NCI-H526 treated with DMSO at 0.1 percent for 48 hours (cell line): Measurements from ENCODE around the gene MAN2C1.
A peak's percentile ranks its signal among the peaks of the same experiment; 100 is the strongest.
"Not testable (repeated sequence)": the region's sequence is repeated elsewhere in the genome, so short reads cannot be mapped to it uniquely, and the experiment has no call there.

Source experiments
- DNase-seq: peaks from one replicate; lab custom pipeline; 2025; lab: John Stamatoyannopoulos, UW

Gene MAN2C1

DNA sequence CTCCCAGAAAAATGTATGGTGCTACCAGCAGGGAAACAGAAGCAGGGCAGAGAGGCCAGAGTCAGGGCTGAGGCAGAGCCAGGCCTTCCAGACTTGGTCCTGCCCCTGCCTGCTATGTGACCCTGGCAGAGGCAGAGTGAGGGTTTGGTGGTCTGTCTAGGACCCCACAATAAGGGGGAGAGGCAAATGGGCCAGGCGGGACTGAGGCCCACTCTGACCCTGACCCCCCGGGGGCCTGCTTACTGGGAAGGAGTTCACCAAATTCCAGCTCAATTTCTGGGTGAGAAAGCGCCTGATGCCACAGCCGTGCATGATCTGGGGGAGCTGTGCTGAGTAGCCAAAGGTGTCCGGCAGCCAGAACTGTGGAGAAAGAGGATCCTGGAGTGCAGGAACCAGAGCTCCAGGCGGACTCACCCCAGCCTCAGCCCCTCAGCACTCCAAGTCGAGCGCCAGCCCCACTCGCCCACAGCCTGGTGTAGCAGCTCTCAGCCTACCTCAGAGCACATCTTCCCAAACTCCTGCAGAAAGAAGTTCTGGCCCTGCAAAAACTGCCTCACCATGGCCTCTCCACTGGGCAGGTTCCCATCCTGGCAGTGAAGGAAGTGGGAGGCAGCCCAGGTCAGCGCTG is 6.9 kb downstream of the MAN2C1 start:
- DNase-seq = no peak

DNA sequence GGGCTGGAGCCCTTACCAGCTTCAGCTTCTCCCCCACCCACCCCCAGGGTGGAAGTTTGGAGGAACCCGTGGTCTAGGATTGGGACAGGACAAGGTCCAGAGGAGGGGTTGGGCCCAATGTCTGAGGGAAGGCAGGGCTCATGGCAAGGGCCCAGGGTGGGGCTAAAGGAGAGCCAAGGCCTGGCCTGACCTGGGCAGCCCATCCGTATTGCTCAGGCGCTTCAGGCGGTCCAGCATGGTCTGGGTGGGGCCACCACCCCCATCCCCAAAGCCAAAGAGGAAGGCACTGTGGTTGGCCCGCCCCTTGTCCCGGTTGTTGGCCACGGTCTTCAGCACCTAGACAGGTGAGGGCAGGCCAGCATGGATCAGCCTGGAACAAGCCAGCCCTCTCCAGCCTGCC is 7.6 kb downstream of the MAN2C1 start:
- no peak for DNase-seq

DNA sequence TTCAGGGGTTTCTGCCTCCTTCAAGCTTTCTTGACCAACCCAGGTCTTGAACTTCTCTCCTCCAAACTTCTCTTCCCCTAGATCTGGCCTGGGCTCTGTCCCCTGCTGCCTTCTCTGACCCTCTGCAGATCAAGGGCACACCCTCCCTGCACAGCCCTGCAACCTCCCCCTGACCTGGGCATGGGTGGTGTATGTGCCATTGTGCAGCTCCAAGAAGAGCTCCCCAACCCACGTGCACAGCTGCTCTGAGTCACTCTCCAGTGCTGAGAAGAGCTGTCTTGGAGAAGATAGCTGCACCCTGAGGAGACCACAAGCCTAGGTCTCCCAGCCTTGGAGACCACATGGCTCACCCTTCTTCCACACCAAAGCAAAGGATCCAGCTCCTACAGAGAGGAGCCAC is 8.0 kb downstream of the MAN2C1 start:
- no peak for DNase-seq

DNA sequence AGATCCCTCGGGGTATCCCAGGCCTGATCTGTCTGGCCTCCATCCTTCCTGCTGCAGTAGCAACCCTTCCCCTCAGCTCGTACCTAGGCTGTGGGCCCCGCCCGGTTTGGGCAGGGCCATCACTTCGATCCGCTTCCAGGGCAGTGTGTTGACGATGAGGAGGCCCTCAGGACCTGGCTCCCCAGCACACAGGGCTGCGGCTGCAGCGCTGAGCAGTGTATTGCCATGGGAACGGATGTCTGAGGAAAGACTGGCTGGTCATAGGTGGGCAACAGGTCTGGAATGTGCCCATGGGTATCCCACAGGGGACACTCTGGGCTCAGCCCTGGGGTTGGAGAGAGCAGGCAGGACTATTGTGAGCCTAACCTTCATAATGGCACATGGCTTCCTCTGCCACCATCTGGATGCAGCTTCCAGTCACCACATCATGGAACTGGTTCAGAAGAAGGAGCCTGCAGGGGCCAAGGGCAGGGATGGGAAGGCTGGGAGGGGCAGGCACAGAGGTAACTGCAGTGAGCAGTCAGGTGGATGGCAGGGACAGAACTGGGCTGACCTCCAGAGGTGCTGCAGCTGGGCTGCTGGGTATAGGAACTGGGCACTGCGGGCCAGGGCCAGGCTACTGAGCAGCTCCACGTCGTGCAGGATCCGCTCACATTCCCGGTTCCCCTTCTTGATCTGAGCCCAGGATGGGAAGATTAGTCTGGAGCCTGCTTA is 8.7 kb downstream of the MAN2C1 start:
- no peak for DNase-seq

DNA sequence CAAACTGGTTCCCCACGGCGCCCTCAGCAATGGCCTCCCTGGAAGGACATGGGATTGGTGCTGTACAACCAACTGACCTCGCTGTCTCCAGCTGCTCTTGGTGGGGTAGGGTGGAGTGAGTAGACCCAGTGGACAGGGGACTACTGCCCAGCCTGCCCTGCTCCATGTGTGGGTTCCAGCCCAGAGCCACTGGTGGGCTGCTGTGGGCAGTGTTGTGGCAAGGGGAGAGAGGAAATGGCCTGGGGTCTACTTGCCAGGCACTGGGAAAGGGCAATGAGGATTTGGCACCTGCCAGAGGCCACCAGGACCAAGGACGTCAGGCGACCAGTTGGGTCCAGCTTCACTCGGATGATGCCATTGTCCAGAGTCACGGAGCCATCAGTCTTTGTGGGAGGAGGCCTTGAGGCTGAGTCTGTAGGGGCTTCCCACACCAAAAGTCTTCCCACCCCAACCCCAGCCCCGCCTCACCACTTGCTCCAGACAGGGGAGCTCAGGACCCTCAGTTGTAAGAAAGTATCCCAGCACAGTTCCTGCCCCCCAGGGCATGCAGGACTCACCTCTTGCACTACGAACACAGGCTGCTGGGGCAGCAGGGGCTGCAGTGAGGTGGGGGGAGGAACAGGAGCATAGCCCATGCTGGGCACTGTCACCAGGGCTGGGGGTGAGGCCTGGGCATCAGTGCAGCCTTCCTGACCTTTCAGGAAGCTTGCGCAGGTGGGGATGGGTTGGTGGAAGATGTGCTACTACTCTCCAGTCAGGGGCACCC is 9.5 kb downstream of the MAN2C1 start:
- DNase-seq = no peak

DNA sequence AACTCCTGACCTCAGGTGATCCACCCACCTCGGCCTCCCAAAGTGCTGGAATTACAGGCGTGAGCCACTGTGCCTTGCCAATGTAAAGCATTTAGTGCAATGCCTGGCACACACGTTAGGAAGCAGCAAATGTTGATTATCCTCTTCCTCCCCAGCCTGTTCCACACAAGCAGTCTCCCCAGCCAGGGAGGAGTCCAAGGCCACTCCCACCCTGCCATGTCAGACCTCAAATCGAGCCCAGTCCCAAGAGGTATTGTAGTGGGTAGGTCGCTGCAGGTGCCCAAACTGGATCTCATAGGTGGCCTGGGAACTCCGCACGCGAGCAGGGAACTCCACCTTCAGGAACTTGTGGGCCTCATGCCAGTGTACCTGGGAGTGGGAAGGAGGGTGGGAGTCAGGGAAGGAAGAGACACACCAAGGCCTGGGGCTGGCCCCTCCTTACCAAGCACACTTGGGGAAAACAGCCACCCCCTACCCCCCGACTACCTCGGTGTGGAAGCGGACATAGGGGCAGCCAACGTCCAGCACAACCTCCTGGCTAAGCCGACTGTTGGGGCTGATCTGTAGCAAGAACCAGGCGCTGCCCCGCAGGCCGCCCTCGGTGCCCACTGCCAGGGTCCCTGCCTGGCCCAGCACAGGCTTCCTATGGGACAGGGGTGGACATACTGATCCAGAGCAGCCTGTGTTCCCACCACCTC is 10.3 kb downstream of the MAN2C1 start:
- no peak for DNase-seq

DNA sequence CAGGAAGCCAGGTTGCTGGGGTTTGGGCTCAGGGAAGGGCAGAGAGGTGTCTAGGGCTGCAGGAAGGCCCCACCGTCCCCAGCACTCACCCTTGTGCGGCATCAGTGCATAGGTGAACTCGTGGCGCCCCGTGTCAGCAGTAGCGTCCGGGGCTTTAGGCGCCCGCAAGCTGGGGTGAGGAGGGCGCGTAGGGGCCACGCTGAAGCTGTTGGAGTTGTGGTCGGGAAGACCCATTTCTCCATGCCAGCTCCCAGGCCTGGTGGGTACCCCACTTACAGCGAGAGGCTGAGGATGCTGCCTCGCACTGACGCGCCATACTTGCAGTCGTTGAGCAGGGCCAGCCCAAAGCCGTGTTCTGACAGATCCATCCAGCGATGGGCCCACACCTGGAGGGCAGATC is 11.9 kb downstream of the MAN2C1 start:
- no peak for DNase-seq

DNA sequence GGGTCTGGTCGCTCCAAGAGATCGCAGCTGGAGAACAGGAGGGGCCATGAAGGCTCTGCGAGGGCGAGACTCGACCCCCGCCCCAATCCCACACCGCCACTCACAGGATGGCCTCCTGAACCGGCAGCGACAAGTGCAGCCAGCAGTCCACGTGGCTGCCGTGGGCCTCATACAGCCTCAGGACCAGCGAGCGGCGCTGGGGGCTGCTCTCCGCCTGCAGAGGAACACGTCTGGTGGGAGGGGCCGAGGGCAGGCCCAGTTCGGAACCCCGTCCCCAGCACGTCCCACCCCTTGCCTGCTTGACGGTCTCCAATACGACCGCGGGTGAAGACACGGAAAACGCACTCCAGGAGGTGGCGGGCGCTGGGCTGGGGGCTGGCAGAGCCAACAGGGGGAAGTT is 12.4 kb downstream of the MAN2C1 start:
- DNase-seq = no peak

DNA sequence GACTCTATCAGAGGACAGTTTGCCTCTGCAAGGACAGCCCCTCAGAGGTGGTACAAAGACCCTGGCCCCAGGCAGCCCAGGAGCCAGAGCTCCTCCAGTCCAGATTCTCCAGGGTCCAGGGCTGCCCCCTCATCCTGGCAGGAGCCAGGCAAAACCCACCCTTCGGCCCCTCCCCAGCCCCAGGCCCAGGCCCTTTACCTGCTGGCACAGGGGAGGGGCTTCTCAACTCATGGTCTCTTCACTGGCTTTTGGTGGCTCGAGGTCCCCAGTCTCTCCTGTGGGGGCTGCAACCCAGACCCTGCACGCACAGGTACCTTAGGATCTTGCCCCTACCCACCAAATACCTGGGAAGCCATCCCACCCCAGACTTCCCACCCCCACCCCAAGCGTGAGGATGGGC is 13.0 kb downstream of the MAN2C1 start:
- DNase-seq = no peak

DNA sequence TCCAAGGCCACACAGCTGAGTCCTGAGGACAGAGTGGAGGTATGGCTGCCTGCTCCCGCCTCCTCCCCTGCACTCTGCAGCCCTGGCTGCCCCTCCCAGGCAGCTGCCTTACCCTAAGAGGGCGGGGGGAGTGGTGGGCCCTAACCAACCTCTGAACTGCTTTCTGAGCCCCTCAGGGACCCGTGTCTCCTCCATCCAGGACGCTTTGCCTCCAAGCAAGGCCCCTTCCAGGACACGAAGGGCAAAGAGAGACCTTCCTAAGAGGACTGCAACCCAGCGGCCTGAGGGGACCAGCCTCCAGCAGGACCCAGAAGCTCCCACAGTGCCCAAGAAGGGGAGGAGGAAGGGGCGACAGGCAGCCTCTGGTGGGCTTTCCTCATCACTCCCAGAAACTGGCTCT is 14.0 kb downstream of the MAN2C1 start:
- no peak for DNase-seq

DNA sequence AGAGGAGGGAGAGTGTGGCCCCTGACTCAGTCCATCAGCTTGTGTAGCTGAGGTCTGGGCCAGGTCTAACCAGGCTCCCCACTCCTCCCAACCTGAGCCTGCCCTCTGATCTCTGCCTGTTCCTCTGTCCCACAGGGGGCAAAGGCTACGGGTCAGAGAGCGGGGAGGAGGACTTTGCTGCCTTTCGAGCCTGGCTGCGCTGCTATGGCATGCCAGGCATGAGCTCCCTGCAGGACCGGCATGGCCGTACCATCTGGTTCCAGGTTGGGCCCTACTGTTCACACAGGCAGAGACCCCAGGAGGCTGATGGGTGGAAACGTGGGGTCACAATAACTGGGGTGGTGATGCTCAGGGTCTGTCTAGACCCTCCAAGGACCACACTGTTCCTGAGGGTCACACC is 14.8 kb downstream of the MAN2C1 start:
- no peak for DNase-seq

DNA sequence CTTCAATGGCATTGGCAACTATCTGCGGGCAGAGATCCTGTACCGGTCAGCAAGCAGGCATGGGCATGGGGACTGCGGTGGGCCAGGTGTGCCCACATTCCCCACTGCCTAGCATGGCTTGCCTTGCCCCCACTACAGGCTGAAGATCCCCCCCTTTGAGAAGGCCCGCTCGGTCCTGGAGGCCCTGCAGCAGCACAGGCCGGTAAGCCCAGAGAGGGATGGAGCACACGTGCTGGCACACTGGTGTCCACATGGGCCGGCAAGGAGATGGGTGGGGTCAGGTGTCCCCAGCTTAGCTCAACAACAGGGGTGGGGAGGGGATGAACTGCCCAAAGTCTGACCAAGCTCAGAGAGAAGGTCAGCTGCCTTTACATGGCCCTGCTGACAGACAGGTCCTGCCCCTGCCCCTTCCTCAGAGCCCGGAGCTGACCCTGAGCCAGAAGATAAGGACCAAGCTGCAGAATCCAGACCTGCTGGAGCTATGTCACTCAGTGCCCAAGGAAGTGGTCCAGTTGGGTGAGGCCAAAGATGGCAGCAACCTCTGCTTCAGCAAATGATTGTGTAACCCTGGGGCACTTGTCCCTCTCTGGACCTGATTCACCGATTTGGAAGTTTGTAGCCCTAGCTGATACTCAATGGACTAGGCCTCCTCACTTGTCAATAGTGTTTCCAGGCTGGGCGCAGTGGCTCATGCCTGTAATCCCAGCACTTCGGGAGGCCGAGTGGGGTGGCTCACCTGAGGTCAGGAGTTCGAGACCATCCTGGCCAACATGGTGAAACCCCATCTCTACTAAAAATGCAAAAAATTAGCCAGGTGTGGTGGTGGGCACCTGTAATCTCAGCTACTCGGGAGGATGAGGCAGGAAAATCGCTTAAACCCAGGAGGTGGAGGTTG is 16.0 kb downstream of the MAN2C1 start:
- DNase-seq = no peak

DNA sequence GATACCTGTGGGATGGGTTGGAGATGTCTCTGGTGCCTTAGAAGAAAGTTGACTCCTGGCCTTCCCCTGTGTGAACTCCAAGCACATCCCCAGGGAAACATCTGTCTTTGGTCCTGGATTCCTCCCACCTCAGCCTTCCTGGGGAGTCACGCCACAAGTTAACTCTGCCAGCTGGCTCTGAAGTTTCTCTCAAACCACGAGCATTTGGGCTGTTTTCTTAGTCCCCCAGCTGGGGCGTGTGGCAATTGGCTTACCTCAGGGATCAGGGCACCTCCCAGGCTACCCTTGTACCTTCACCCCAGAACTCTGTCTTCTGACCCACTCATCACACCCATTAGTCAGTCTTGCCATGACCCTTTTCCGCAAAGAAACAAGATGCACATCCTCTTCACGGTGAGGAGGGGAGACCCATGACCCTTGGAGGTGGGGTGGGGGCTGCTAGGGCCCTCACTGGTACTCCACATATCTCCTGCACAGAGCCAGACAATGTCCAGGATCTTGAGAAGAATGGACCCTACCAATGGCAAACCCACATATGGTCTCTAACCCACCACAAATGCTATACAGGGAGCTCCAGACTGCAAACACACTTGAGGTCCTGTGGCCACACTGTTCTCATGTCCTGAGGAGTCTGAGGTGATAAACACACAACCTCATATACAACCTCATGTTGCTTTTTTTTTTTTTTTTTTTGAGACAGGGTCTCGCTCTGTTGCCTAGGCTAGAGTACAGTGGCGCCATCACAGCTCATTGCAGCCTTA is 17.6 kb downstream of the MAN2C1 start:
- DNase-seq = no peak

DNA sequence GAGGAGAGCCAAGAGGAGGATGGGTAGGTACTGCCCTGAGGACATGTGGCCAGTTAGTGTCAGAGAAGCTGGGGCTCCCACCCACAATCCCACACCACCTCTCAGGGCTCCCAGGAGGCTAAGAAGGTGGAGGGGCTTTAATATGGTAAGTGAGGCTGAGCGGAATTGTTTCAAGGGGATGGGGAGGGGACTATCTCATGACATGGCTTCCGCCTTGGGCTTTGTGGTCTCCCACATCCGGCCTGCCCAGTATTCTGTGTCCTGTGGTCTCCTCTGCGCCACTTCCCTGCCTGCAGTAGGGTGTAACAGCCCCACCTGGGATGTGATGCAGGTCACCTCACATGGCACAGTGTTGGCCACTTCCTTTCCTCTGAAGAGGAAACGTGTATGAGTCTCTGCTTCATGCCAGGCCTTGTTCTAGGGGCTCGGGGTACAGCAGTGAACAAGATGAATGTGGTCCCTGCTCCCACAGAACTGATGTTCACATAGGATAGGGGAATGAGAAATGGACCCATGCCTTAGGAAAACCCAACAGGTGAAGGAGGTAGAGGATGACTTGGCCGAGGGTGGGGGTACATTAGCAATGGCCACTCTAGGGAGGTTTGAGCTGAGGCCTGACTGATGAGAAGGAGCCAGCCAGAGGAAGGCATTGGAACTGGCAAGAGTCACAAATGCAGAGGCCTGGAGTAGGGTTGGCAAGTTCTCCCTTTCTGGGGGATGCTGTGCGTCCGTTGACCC is 18.4 kb downstream of the MAN2C1 start:
- DNase-seq = no peak

DNA sequence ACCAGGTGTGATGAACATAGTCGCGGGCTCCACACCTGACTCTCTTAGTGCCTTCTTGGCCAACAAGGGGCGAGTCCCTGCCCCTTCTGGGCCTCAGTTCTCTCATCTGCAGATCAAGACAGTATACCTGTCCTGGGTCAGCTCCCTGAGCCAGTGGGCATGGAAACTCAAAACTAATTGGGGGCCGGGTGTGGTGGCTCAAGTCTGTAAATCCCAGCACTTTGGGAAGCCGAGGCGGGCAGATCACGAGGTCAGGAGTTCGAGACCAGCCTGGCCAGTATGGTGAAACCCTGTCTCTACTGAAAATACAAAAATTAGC is 19.1 kb downstream of the MAN2C1 start:
- not testable (repeated sequence) for DNase-seq

DNA sequence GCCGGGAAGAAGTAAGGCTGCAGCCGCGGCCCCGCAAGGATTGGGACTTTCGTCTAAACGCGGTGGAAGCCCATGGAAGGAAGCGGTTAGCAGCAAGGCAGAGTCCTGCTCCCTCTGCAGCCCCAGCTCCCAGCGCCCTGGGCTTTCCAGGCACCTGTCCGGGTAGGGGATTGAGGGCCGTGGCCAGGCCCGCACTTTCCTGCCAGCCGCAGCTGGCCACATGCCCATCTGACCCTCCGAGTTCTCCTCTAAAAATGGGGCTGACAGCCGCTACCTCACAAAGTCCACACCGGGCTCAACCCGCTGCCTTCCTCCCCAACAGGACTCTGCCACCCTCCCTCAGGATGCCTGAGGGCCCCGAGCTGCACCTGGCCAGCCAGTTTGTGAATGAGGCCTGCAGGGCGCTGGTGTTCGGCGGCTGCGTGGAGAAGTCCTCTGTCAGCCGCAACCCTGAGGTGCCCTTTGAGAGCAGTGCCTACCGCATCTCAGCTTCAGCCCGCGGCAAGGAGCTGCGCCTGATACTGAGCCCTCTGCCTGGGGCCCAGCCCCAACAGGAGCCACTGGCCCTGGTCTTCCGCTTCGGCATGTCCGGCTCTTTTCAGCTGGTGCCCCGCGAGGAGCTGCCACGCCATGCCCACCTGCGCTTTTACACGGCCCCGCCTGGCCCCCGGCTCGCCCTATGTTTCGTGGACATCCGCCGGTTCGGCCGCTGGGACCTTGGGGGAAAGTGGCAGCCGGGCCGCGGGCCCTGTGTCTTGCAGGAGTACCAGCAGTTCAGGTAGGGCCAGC is 19.7 kb downstream of the MAN2C1 start:
- DNase-seq = peak; percentile 20

DNA sequence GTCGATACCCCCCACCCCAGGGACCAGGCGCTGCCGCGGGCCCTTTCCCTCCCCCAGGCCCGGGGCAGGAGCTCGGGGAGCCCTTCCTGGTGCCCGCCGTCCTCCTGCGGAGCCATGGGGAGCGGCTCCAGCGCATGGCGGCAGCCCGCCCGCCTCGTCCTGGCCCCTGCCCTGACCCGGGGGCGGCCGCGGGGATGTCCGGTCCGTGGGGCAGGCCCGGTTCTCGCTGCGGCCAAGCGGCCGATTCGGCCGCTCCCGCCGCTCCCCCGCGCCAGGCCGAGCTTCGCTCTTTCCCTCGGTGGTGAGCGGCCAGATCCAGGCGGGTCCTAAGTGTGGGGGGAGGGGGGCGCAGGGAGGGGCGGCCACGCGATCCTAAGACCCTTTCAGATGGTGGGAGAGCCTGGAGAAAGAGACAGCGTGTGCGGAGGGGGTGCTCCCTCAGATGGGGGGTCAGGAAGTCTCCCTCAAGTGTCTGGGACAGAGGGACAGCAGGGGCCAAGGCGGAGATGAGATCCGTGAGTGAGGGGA is 20.3 kb downstream of the MAN2C1 start:
- DNase-seq = no peak

DNA sequence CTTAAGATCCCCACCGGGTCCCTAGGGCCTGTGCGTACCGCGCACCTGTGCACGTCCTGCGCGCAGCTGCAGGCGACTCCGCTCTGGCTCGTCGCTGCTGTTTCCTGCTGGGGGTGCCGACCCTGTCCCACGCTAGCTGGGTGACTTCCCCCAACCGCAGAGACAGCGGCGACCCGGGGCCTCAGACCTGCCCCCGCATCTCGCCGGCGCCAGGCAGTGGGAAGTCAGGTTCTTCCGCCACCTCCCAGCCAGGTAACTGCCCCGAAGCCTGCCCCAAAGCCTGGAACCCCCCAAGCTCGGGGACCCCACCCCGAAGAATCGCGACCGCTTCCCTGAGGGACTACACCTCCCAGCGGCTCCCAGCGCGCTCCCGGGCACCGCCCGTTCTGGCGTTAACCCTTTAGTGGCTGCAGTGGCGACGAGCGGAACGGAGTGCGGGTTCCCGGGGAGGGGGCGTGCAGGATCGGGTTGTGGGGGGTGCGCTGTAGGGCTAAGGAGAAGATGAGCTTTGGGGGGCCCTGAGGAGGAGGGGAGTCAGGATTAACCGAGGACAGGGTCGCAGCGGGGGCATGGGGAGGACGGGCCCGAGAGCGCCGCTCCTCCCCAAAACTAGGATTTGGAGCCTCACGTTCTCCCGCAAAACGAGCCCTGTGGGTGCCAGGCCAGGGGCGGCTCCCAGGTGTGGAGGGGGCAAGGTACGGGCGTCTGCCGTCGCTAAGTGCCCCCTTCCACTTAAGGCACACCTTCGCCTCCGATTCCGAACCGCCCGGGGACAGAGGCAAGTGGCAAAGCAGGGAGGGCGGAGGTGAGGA is 21.0 kb downstream of the MAN2C1 start:
- peak; percentile 48 for DNase-seq
